Endothelial cell of umbilical vein (primary cell): Measurements from ENCODE around the gene EIF3K. TPM values are rescaled to one million over a fixed set of nuclear protein-coding genes. Genes with fewer than 3 reads are reported as not detected.

Experiments used
- BruUV-seq: library from RNA; stranded (reverse); fragments of 400-500 nt; replicated peaks from 2 replicates; lab custom pipeline; 2021; lab: Mats Ljungman, UMichigan
- CTCF ChIA-PET: fragments of 300-600, 350-600 bp; sonication (Branson Sonifier 250); formaldehyde crosslinking; loops from one replicate; lab custom pipeline; 2021; ENCODE audit warnings: antibody characterized with exemption, inconsistent platforms; lab: Charles Lee
- POLR2A ChIA-PET: fragments of 300-600, 350-600 bp; sonication (Branson Sonifier 250); formaldehyde crosslinking; loops from one replicate; lab custom pipeline; 2021; ENCODE audit warnings: antibody characterized with exemption, inconsistent platforms; lab: Charles Lee
- DNase-seq: peaks from one replicate; pipeline ENCODE4 v3.0.0-alpha.2; 2011; ENCODE audit warnings: low read depth, low spot score
- FAIRE-seq: peaks from 2 replicates; lab custom pipeline; 2011; peaks lifted over from hg19 to GRCh38; lab: Jason Lieb, UNC
- H2AFZ ChIP-seq: 2 replicates; pipeline ENCODE4 v1.6.0; 2012; ENCODE audit warnings: low read depth, low read length, control low read depth, inconsistent platforms
- H3K27ac ChIP-seq: 2 replicates; pipeline ENCODE4 v1.5.1; 2011; ENCODE audit warnings: low read depth, mild to moderate bottlenecking, control low read depth, low read length, moderate library complexity; ENCODE audit not compliant: insufficient read depth
- H3K27me3 ChIP-seq, 2 experiments: 2 replicates each; pipeline versions ENCODE4 v1.6.0 to v1.6.1; 2011; ENCODE audit warnings: low read length in 2 of 2, mixed read lengths in 1 of 2; ENCODE audit not compliant: control insufficient read depth in 2 of 2, insufficient read depth in 2 of 2
- H3K36me3 ChIP-seq, 2 experiments: 2 replicates in 1 of 2; 3 replicates in 1 of 2; pipeline ENCODE4 v1.5.1; 2011; ENCODE audit warnings: low read length in 2 of 2, mild to moderate bottlenecking in 1 of 2, moderate library complexity in 1 of 2; ENCODE audit not compliant: control insufficient read depth in 2 of 2, insufficient read depth in 2 of 2; ENCODE audit errors: extremely low read depth in 1 of 2
- H3K4me1 ChIP-seq: 3 replicates; pipeline ENCODE4 v1.5.1; 2011; ENCODE audit warnings: mild to moderate bottlenecking, low read length; ENCODE audit not compliant: control insufficient read depth, insufficient read depth; ENCODE audit errors: extremely low read depth
- H3K4me2 ChIP-seq: 2 replicates; pipeline ENCODE4 v1.6.1; 2011; ENCODE audit warnings: low read length, control low read depth, mixed read lengths; ENCODE audit not compliant: insufficient read depth
- H3K4me3 ChIP-seq, 3 experiments: fragments of 200-600 bp in 1 of 3; sonication (generic), shearing (Covaris generic) in 1 of 3; replicated peaks in 1 of 3; 2 replicates each; pipeline ENCODE4 v1.5.1; 2011 to 2016; ENCODE audit warnings: control low read depth in 3 of 3, low read length in 3 of 3, mild to moderate bottlenecking in 2 of 3, inconsistent platforms in 1 of 3, low read depth in 1 of 3, moderate library complexity in 1 of 3; ENCODE audit not compliant: insufficient read depth in 1 of 3
- H3K79me2 ChIP-seq: 2 replicates; pipeline ENCODE4 v1.6.0; 2012; ENCODE audit warnings: low read length, inconsistent platforms; ENCODE audit not compliant: control insufficient read depth, insufficient read depth
- H3K9ac ChIP-seq: replicated peaks from 2 replicates; pipeline ENCODE3; 2011; ENCODE audit warnings: low read length, control low read depth; ENCODE audit not compliant: insufficient read depth; ENCODE audit errors: extremely low read depth
- H3K9me1 ChIP-seq: replicated peaks from 3 replicates; pipeline ENCODE4 v1.6.0; 2011; ENCODE audit warnings: mild to moderate bottlenecking, low read length; ENCODE audit not compliant: control insufficient read depth, insufficient read depth; ENCODE audit errors: extremely low read depth
- H3K9me3 ChIP-seq: replicated peaks from 2 replicates; pipeline ENCODE4 v1.5.1; 2012; ENCODE audit warnings: low read length, inconsistent platforms; ENCODE audit not compliant: control insufficient read depth, insufficient read depth
- H4K20me1 ChIP-seq: replicated peaks from 2 replicates; pipeline ENCODE3; 2011; ENCODE audit warnings: mild to moderate bottlenecking, low read length; ENCODE audit not compliant: control insufficient read depth, insufficient read depth; ENCODE audit errors: extremely low read depth
- CTCF ChIP-seq, 2 donors: IDR thresholded peaks; 1 replicate in 1 of 2; 2 replicates in 1 of 2; pipeline ENCODE4 v1.5.1; 2011; ENCODE audit warnings: low read length in 2 of 2, mild to moderate bottlenecking in 2 of 2, moderate library complexity in 2 of 2, control low read depth in 1 of 2, inconsistent platforms in 1 of 2, low read depth in 1 of 2; ENCODE audit not compliant: insufficient read depth in 1 of 2; ENCODE audit errors: extremely low read depth in 1 of 2
- EZH2 ChIP-seq: IDR thresholded peaks from 2 replicates; pipeline ENCODE4 v1.6.1; 2012; ENCODE audit warnings: borderline replicate concordance, low read depth, mild to moderate bottlenecking, moderate library complexity, low read length, inconsistent platforms; ENCODE audit not compliant: severe bottlenecking
- FOS ChIP-seq: IDR thresholded peaks from 2 replicates; pipeline ENCODE4 v1.6.1; 2011; ENCODE audit warnings: mild to moderate bottlenecking, low read length, moderate library complexity, borderline replicate concordance; ENCODE audit not compliant: insufficient read depth
- GATA2 ChIP-seq: IDR thresholded peaks from 2 replicates; pipeline ENCODE4 v1.7.0; 2011; ENCODE audit warnings: low read depth, mild to moderate bottlenecking, moderate library complexity, mixed read lengths, low read length; ENCODE audit not compliant: insufficient read length, insufficient read depth
- JUN ChIP-seq: IDR thresholded peaks from 2 replicates; pipeline ENCODE4 v1.6.1; 2011; ENCODE audit warnings: borderline replicate concordance, low read depth; ENCODE audit not compliant: insufficient read length, insufficient read depth
- MYC ChIP-seq: IDR thresholded peaks from one replicate; pipeline ENCODE4 v1.6.1; 2011; ENCODE audit warnings: mild to moderate bottlenecking, low read depth, low read length
- POLR2A ChIP-seq: IDR thresholded peaks from 2 replicates; pipeline ENCODE4 v1.6.1; 2012; ENCODE audit warnings: low read depth, mild to moderate bottlenecking, control low read depth, low read length
- POLR2AphosphoS5 ChIP-seq: IDR thresholded peaks from 2 replicates; pipeline ENCODE4 v1.6.1; 2012; ENCODE audit warnings: low read depth, mild to moderate bottlenecking, control low read depth, low read length, moderate library complexity; ENCODE audit not compliant: insufficient read depth
- dilution Hi-C: fragments of 300-500 bp; cut with MboI; formaldehyde crosslinking; loops from one replicate; pipeline ENCODE4 v1.15.0; 2019; ENCODE audit warnings: low sequenced_read_pairs; ENCODE audit not compliant: extremely low pct_ligation_motif_present
- intact Hi-C: fragments of 100-400 bp; cut with micrococcal nuclease; formaldehyde crosslinking; loops from one replicate; pipeline ENCODE4 v1.10.0; 2022
- polyA plus RNA-seq, 4 experiments: library from polyadenylated mRNA; depleted of rRNA in 3 of 4; stranded (reverse) in 3 of 4; unstranded in 1 of 4; fragments of >200 nt; gene quantifications; 2 replicates each; pipeline versions ENCODE4 v1.2.1 to v1.2.3, GENCODE V29; 2011 to 2012; ENCODE audit warnings: missing spikeins in 1 of 4
- total RNA-seq: library from RNA; stranded (reverse); gene quantifications from 2 replicates; pipeline ENCODE4 v1.2.3, GENCODE V29; 2021
- TF ChIP-seq, protein P1 (sequence below): IDR thresholded peaks from 2 replicates; pipeline ENCODE4 v1.6.1; 2011; ENCODE audit not compliant: insufficient read depth, insufficient read length

Gene EIF3K
- total and polyA plus RNA-seq, 2 donors (not counting 3 experiments of a cell fraction or from before 2014, with no cell fraction given) = 267 to 584 TPM

DNA sequence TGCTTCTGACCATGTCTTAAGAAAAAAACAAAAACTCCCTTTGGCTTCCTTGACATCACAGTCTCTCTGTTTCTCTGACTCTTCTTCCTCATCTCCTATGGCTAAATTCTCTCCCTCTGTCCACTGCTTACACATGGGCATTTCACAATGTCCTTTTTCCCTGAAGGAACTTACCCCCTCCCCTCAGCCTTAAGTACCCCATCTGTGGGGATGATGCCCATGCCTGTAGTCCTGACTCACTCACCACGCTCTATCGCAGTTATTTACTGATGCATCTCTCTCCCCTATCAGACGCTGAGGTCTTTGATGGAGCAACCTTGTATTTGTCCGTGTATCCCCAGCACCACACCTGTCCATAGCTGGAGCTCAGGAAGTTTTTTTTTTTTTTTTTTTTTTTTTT is 60.9 kb downstream of the EIF3K start:
- dilution Hi-C loops (no loop called here), intact Hi-C loops (no loop called here)
- Histone ChIP-seq H3K4me2 (no peak overlapping the region), H3K79me2 (peaks cover 89% of the 10 kb centered on the region), H3K27ac (peak overlapping the region; percentile 71), H3K4me1 (peaks cover 66% of the 10 kb centered on the region), H3K27me3 (no peaks in the 10 kb centered on the region), H3K9me3 (no peaks in the 10 kb centered on the region), H3K36me3 (peaks cover 0 to 2% of the 10 kb centered on the region in 2 experiments), H3K4me3 (no peak overlapping the region), H3K9me1 (no peaks in the 10 kb centered on the region), H3K9ac (peak overlapping the region; percentile 32), H2AFZ (no peak overlapping the region), H4K20me1 (no peaks in the 10 kb centered on the region)
- CTCF ChIA-PET = interaction anchor here (1.1 to 1.4 kb wide), 3 partner anchors 8 to 13 kb away, joined by 3 to 4 read pairs (median 3); no protein-coding TSS in a partner anchor
- TF ChIP-seq POLR2A = no peak
- TF ChIP-seq EZH2 = no peak
- TF ChIP-seq, protein P1, sequence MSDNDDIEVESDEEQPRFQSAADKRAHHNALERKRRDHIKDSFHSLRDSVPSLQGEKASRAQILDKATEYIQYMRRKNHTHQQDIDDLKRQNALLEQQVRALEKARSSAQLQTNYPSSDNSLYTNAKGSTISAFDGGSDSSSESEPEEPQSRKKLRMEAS = no peak
- TF ChIP-seq JUN = no peak
- TF ChIP-seq POLR2AphosphoS5 = no peak
- no peak for TF ChIP-seq FOS
- TF ChIP-seq CTCF (IDR thresholded peaks at IDR 0.05; ENCODE audit: extremely low read depth in 1 of 2, insufficient read depth in 1 of 2, low read depth in 1 of 2, low read length in 2 of 2) = no peak
- no peak for TF ChIP-seq MYC
- no peak for TF ChIP-seq GATA2
- POLR2A ChIA-PET = interaction anchor here (0.6 kb wide), 1 partner anchor 13 kb away, joined by 4 read pairs; no protein-coding TSS in a partner anchor
- no TSS peak for BruUV-seq
- FAIRE-seq (no peak), DNase-seq (no peak)
